Memory B cell (primary cell): ENCODE results near the gene TOM1L2.

ENCODE experiments used
- ATAC-seq: fragments of 150-1000 bp; cut with Tn5 transposase; 2 replicates; pipeline ENCODE4 v1.10.0; 2021; ENCODE audit warnings: low read depth, mild to moderate bottlenecking, moderate library complexity
- DNase-seq, 2 donors: peaks; one replicate each; pipeline ENCODE4 v3.0.0; 2022; ENCODE audit warnings: low spot score in 2 of 2
- H3K27ac Mint-ChIP-seq: one replicate; pipeline ENCODE4 v1.8.0; 2022; ENCODE audit warnings: mild to moderate bottlenecking, moderate library complexity, mixed read lengths
- H3K27me3 Mint-ChIP-seq: one replicate; pipeline ENCODE4 v1.8.0; 2022; ENCODE audit warnings: mixed read lengths
- H3K36me3 Mint-ChIP-seq: one replicate; pipeline ENCODE4 v1.8.0; 2022; ENCODE audit warnings: mild to moderate bottlenecking, mixed read lengths
- H3K4me1 Mint-ChIP-seq: one replicate; pipeline ENCODE4 v1.8.0; 2022; ENCODE audit warnings: mixed read lengths
- H3K4me3 Mint-ChIP-seq: one replicate; pipeline ENCODE4 v1.8.0; 2022; ENCODE audit warnings: mild to moderate bottlenecking, moderate library complexity, mixed read lengths
- H3K9me3 Mint-ChIP-seq: one replicate; pipeline ENCODE4 v1.8.0; 2022; ENCODE audit warnings: mixed read lengths

Gene TOM1L2

GRCh38 chr17:17987901-17988300 lies 15.7 kb upstream of the TOM1L2 start:
- no peak overlapping the region for H3K27ac Mint-ChIP-seq
- no peaks in the 10 kb centered on the region for H3K27me3 Mint-ChIP-seq
- ATAC-seq = no peak
- H3K4me3 Mint-ChIP-seq = no peak overlapping the region
- no peaks in the 10 kb centered on the region for H3K9me3 Mint-ChIP-seq
- DNase-seq = no peak
- no peaks in the 10 kb centered on the region for H3K36me3 Mint-ChIP-seq
- H3K4me1 Mint-ChIP-seq = no peaks in the 10 kb centered on the region

GRCh38 chr17:17987187-17987896 lies 15.1 kb upstream of the TOM1L2 start:
- ATAC-seq = no peak
- Mint-ChIP-seq H3K27me3 (no peaks in the 10 kb centered on the region), H3K4me1 (no peaks in the 10 kb centered on the region), H3K9me3 (no peaks in the 10 kb centered on the region), H3K36me3 (no peaks in the 10 kb centered on the region), H3K27ac (no peak overlapping the region), H3K4me3 (no peak overlapping the region)
- DNase-seq = no peak

DNA sequence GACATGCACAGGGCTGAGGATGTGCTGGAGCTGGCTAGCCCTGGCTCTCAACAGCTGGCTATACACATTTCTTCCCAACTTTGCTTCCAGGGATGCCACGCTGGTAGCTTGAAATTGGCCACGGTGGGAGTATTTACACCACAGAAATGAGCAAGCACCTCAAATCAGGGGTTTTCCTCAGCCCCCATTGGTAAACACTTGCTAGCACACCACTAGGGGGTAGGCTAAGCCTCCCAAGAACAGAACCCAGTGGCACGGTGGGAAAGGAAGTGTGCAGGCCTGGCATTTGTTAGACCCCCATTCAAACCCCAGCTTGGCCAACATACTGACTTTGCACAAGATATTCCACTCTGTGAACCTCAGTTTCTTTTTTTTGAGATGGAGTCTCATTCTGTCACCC lies 13.4 kb upstream of the TOM1L2 start:
- ATAC-seq = no peak

DNA sequence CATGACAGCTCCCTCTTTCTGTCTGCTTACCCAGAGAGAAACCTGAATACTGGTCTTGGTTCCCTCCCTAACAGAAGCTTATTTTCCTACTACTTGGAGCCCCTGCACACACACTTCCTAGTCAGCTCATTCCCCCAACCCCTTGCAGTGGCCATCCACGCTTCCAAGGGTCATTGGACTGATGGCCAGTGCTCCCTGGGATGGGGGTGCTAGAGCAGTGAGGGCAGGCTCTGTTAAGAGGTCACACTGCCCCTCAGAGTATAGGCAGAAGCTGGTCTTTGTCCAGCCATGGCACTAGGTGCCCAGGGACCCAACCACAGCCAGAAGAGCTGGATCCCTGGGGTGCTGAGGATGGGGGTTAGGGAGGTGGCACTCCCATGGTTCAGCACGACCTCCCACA lies 13.0 kb upstream of the TOM1L2 start:
- Mint-ChIP-seq H3K27me3 (no peaks in the 10 kb centered on the region), H3K4me3 (no peak overlapping the region), H3K4me1 (no peaks in the 10 kb centered on the region), H3K27ac (no peak overlapping the region), H3K9me3 (no peaks in the 10 kb centered on the region), H3K36me3 (no peaks in the 10 kb centered on the region)
- ATAC-seq (no peak), DNase-seq (no peak)

More for the DNA sequence above, 13.4 kb upstream of the TOM1L2 start:
- Mint-ChIP-seq H3K4me3 (no peak overlapping the region), H3K4me1 (no peaks in the 10 kb centered on the region), H3K27ac (no peak overlapping the region), H3K9me3 (no peaks in the 10 kb centered on the region), H3K27me3 (no peaks in the 10 kb centered on the region), H3K36me3 (no peaks in the 10 kb centered on the region)
- DNase-seq = no peak

- Mint-ChIP-seq H3K27ac (no peak overlapping the region), H3K4me3 (no peak overlapping the region), H3K4me1 (peaks cover 4% of the 10 kb centered on the region), H3K36me3 (no peaks in the 10 kb centered on the region), H3K9me3 (no peaks in the 10 kb centered on the region), H3K27me3 (peaks cover 4% of the 10 kb centered on the region)
- no peak for DNase-seq
- ATAC-seq = no peak
Observed at GRCh38 chr17:17983776-17984175, 11.6 kb upstream of the TOM1L2 start.

DNA sequence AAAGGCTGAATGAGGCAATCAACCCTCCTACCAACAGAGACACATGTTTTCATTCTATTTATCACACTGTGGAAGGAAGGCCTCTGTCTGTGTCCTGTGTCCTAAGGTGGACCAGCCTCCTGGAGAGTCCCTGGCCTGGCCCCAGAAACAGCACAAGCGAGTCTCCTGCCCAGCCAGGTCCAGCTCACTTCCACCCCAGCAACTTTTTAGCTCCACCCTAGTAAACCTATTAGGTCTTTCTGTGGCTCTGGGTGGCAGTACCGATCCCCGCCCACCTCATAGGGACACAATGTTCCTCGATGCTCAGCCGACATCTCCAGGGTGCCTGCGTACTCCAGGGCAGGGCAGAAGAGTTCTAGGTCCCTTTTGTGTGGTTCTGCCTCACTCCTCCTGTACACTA lies 11.2 kb upstream of the TOM1L2 start:
- H3K27me3 Mint-ChIP-seq = peaks cover 4% of the 10 kb centered on the region
- no peak for DNase-seq
- H3K36me3 Mint-ChIP-seq = no peaks in the 10 kb centered on the region
- H3K9me3 Mint-ChIP-seq = no peaks in the 10 kb centered on the region
- H3K27ac Mint-ChIP-seq = no peak overlapping the region
- peaks cover 6% of the 10 kb centered on the region for H3K4me1 Mint-ChIP-seq
- no peak overlapping the region for H3K4me3 Mint-ChIP-seq
- ATAC-seq = no peak

DNA sequence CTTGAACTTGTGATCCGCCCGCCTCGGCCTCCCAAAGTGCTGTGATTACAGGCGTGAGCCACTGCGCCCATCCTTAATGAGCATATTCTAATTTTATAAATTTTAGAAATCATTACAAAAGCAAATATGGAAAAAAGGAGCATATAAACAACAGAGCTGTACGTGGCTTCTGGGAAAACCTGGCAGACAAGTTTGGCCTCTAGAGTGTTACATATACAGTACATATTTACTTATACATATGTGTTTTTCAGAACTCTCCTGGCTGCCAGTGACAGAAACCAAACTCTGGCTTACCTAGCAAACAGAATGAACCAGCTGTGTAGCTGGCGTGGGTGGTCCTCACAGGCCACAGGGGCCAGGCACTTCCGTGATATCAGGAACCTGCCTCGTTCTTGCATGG lies 10.6 kb upstream of the TOM1L2 start:
- no peak overlapping the region for H3K27ac Mint-ChIP-seq
- DNase-seq (no peak), ATAC-seq (no peak)
- no peaks in the 10 kb centered on the region for H3K9me3 Mint-ChIP-seq
- no peaks in the 10 kb centered on the region for H3K36me3 Mint-ChIP-seq
- H3K4me3 Mint-ChIP-seq = no peak overlapping the region
- peaks cover 4% of the 10 kb centered on the region for H3K27me3 Mint-ChIP-seq
- peaks cover 6% of the 10 kb centered on the region for H3K4me1 Mint-ChIP-seq

- Mint-ChIP-seq H3K36me3 (no peaks in the 10 kb centered on the region), H3K27me3 (peaks cover 4% of the 10 kb centered on the region), H3K4me3 (no peak overlapping the region), H3K4me1 (peaks cover 6% of the 10 kb centered on the region), H3K27ac (no peak overlapping the region), H3K9me3 (no peaks in the 10 kb centered on the region)
- ATAC-seq = no peak
- no peak for DNase-seq
Observed at GRCh38 chr17:17981330-17981729, 9.1 kb upstream of the TOM1L2 start.

GRCh38 chr17:17979778-17980177 lies 7.6 kb upstream of the TOM1L2 start:
- Mint-ChIP-seq H3K36me3 (no peaks in the 10 kb centered on the region), H3K27me3 (peaks cover 4% of the 10 kb centered on the region), H3K27ac (no peak overlapping the region), H3K4me3 (no peak overlapping the region), H3K9me3 (no peaks in the 10 kb centered on the region), H3K4me1 (peaks cover 6% of the 10 kb centered on the region)
- DNase-seq = no peak
- no peak for ATAC-seq

DNA sequence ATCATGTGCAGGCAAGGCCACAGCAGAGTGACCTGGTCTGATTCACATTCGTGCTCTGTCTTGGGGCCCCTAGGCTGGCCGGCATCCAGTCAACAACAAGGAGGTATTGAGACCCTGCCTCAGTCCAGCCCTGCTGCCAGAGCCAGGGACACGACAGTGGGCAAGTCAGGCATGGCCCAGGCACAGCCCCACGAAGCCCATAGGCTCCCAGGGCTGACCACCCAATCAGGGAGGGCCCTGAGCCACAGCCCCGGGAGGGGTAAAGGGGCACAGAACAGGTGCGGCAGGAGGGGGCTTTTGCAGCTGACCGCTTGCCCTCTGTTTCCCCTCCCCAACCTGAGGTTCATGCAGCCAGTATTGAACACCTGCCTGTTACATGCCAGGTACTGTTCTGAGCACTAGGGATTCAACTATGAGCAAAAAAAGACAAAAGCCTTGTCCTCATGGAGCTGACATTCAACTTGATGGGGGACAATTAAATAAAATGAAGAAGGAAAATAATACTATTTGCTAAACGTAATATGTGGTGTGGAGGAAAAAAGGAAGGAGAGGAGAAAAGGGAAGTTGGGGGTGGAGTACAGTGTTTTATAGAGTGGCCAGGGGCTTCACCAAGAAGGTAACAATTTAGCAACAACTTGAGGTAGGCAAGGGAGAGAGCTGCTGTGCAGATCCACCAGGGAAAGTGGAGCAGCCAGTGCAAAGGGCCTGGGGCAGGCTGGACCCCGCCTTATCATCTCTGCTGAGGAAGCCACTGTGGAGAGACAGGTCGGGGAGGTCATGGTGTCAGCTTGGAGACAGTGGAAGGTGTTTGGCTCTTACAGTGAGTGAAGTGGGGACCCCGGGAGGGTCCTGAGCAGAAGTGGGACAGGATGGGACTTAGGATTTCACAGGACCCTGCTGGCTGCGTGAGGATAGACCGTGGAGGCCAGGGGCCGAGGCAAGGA lies 6.6 kb upstream of the TOM1L2 start:
- no peaks in the 10 kb centered on the region for H3K9me3 Mint-ChIP-seq
- H3K27ac Mint-ChIP-seq = no peak overlapping the region
- no peak for DNase-seq
- no peak overlapping the region for H3K4me3 Mint-ChIP-seq
- H3K27me3 Mint-ChIP-seq = peaks cover 4% of the 10 kb centered on the region
- no peak for ATAC-seq
- no peaks in the 10 kb centered on the region for H3K36me3 Mint-ChIP-seq
- H3K4me1 Mint-ChIP-seq = peaks cover 6% of the 10 kb centered on the region

DNA sequence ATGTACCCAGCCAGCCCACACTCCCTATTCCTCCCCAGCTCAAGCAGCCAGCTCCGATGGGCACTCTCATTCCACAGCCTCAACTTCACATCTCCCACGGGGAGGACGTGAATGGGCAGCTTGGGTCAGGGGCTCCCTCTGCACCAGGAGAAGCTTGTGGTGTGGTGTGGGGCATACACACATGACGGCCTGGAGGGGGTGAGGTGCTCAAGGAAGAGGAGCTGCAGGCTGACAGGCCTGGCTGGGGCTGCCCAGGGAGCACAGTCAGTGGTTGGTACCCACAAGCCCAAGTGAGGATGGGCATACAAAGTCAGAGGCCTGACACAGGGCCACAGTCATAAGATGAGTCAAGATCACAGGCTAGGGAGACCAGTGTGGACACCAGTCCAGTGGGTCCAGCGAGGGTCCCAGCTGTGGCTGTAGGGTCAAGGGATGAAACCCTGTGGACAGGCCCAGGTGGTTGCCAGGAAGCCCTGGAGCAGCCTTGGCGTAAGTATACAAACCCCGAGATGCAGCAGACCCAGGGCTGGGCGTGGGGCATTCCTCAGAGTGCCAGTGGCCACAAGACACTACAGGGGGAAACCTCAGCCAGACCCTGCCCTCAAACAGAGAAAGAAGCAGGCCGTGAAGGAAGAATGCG lies 4.9 kb upstream of the TOM1L2 start:
- Mint-ChIP-seq H3K27me3 (peaks cover 4% of the 10 kb centered on the region), H3K36me3 (no peaks in the 10 kb centered on the region), H3K4me1 (peaks cover 9% of the 10 kb centered on the region), H3K4me3 (no peak overlapping the region), H3K27ac (no peak overlapping the region), H3K9me3 (no peaks in the 10 kb centered on the region)
- DNase-seq = no peak
- ATAC-seq = no peak

DNA sequence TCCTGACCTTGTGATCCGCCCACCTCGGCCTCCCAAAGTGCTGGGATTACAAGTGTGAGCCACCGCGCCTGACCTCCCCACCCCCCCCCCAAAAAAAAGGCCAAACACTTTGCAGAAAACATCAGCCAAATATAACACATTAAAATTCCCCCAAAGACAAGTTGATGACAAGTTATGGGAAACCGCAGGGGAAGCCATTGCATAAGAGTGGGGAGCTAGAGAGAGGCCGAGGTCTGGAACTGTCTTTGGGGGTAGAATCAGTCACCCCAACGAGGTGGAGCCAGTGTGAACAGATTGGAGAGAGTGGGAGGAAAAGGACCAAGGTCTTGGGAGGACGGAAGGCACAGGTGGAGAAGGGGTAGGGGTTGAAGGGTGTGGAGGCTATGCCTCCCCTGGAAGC lies 3.2 kb upstream of the TOM1L2 start:
- Mint-ChIP-seq H3K27ac (peak overlapping the region; percentile 51), H3K36me3 (no peaks in the 10 kb centered on the region)

DNA sequence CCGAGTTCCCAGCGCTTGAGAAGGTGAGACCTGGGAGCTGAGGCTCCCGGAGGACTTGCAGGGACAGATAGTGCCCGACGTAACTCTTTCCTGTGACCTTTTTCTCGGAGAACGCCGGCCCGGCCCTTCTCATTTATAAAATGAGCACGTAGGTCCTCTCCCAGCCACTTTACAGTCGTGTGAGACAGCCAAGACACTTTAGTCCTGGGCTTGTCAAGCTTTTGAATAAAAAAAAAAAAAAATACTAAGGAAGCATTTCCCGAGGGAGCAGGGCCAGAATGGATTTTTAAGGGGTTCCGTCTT lies 703 bp upstream of the TOM1L2 start:
- Mint-ChIP-seq H3K4me1 (peaks cover 17% of the 10 kb centered on the region), H3K36me3 (no peaks in the 10 kb centered on the region), H3K4me3 (peak overlapping the region; percentile 93), H3K27ac (peak overlapping the region; percentile 93), H3K27me3 (no peaks in the 10 kb centered on the region), H3K9me3 (no peaks in the 10 kb centered on the region)
- ATAC-seq (no peak), DNase-seq (no peak)

More for the DNA sequence above, 3.2 kb upstream of the TOM1L2 start:
- DNase-seq (no peak), ATAC-seq (no peak)
- Mint-ChIP-seq H3K4me1 (peaks cover 17% of the 10 kb centered on the region), H3K9me3 (no peaks in the 10 kb centered on the region), H3K27me3 (peaks cover 4% of the 10 kb centered on the region), H3K4me3 (no peak overlapping the region)

- Mint-ChIP-seq H3K27me3 (no peaks in the 10 kb centered on the region), H3K36me3 (no peaks in the 10 kb centered on the region), H3K4me1 (peaks cover 22% of the 10 kb centered on the region), H3K4me3 (peak overlapping the region; percentile 83), H3K9me3 (no peaks in the 10 kb centered on the region), H3K27ac (peak overlapping the region; percentile 93)
- DNase-seq (peak; percentile 17 to 39), ATAC-seq (no peak)
Observed at GRCh38 chr17:17971431-17972125, 622 bp downstream of the TOM1L2 start.
